ENCODE measurements around the gene ZC3HAV1. TPM values are rescaled to one million over a fixed set of nuclear protein-coding genes. Genes with fewer than 3 reads are reported as not detected.

The ZC3HAV1 gene
- total and polyA plus RNA-seq, 2 of the 13 experiments (the other 11 are each of a cell fraction or from before 2014, with no cell fraction given): 12.7 to 23.7 TPM

DNA sequence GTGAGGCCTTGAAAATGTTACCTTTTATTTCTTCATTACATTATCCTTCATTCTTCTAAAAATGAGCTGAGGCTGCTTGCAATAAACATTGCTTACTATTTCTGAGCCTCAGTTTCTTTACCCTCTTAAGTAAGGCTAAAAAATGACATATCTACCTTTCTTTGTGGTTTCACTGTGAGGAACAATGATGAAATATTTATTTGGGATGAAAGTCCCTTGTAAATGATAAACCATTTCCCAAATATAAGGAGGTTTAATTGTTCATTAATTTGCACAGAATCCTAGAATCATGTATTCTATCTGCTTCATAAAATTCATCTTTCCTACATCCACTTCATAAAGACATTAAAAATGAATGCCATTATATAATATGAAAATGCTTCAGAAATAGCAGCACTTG lies 27.9 kb downstream of the ZC3HAV1 start:
- Histone ChIP-seq H3K4me2 (ENCODE audit: low read depth, low read length) (no peak overlapping the region), H3K27me3 (ENCODE audit: control insufficient read depth in 1 of 2, insufficient read depth in 2 of 2, low read length in 2 of 2) (no peaks in the 10 kb centered on the region), H3K36me3 (replicated peaks in 1 of 2; ENCODE audit: control insufficient read depth in 1 of 2, insufficient read depth in 2 of 2, low read length in 2 of 2) (peaks cover 20 to 86% of the 10 kb centered on the region in 2 experiments), H3K9ac (ENCODE audit: insufficient read depth, low read depth, low read length) (no peak overlapping the region), H3K4me3 (replicated peaks in 1 of 3; ENCODE audit: insufficient read depth in 1 of 3, low read depth in 2 of 3, low read length in 3 of 3) (no peak overlapping the region), H3K79me2 (ENCODE audit: insufficient read depth, low read length) (no peaks in the 10 kb centered on the region), H3K27ac (ENCODE audit: extremely low read length, insufficient read depth, low read length) (no peak overlapping the region), H2AFZ (ENCODE audit: low read length) (no peak overlapping the region), H4K20me1 (ENCODE audit: insufficient read depth, low read length) (no peaks in the 10 kb centered on the region), H3K4me1 (ENCODE audit: insufficient read depth, low read length) (peaks cover 10% of the 10 kb centered on the region), H3K9me3 (ENCODE audit: low read length) (no peaks in the 10 kb centered on the region)
- BruUV-seq (replicated peaks): no TSS peak
- FAIRE-seq: no peak
- TF ChIP-seq ZNF432 (CRISPR knock-in tag; IDR thresholded peaks at IDR 0.05; ENCODE audit: borderline replicate concordance) (no peak), DMAP1 (CRISPR knock-in tag; IDR thresholded peaks at IDR 0.05) (no peak), ZSCAN9 (CRISPR knock-in tag; IDR thresholded peaks at IDR 0.05; ENCODE audit: borderline replicate concordance) (no peak)
- in situ Hi-C loops (cut with HindIII; ENCODE audit: extremely low pct_ligation_motif_present, low pct_unique_long_range_greater_than_20kb) (no loop called here), intact Hi-C loops (cut with micrococcal nuclease; ENCODE audit: unreplicated experiment) (no loop called here)
- no peak for DNase-seq (ENCODE audit: low spot score)
- ATAC-seq: no peak
- ChIA-PET POLR2A (no interaction called here), CTCF (ENCODE audit: low intra/inter-chr PET ratio, low total read pairs) (no interaction called here)

DNA sequence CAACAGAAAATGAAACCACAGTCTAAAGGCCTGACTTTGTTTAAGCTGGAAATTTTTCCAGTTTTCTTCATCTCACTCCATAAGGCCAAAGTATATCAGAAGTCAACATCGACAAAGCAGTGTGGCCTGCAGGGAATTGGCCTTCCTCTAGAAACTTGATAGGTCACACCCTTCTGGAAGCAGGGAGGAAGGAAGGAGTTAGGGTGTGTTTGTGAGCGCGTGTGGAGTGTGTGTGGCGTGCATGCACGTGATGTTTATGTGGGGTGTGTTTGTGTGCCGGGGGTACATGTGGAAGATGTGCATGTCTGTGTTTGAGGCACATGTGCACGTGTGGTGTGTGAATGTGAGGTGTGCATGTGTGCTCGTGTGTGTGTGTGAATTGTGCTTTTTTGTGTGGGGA lies 28.6 kb downstream of the ZC3HAV1 start:
- ATAC-seq (no peak), FAIRE-seq (peak; percentile 4), DNase-seq (ENCODE audit: low spot score) (no peak)
- 96% methylated on average over 8 of the region's 8 CpGs for WGBS (ENCODE audit: low lambda C conversion rate)
- intact Hi-C loops (cut with micrococcal nuclease; ENCODE audit: unreplicated experiment): no loop called here
- Histone ChIP-seq H3K36me3 (replicated peaks in 1 of 2; ENCODE audit: control insufficient read depth in 1 of 2, insufficient read depth in 2 of 2, low read length in 2 of 2) (peaks cover 18 to 81% of the 10 kb centered on the region in 2 experiments), H3K9ac (ENCODE audit: insufficient read depth, low read depth, low read length) (no peak overlapping the region), H3K4me3 (replicated peaks in 1 of 3; ENCODE audit: insufficient read depth in 1 of 3, low read depth in 2 of 3, low read length in 3 of 3) (no peak overlapping the region), H3K79me2 (ENCODE audit: insufficient read depth, low read length) (no peaks in the 10 kb centered on the region), H3K4me2 (ENCODE audit: low read depth, low read length) (no peak overlapping the region), H3K4me1 (ENCODE audit: insufficient read depth, low read length) (peaks cover 16% of the 10 kb centered on the region), H2AFZ (ENCODE audit: low read length) (no peak overlapping the region), H3K27me3 (ENCODE audit: control insufficient read depth in 1 of 2, insufficient read depth in 2 of 2, low read length in 2 of 2) (no peaks in the 10 kb centered on the region), H4K20me1 (ENCODE audit: insufficient read depth, low read length) (no peaks in the 10 kb centered on the region), H3K27ac (ENCODE audit: extremely low read length, insufficient read depth, low read length) (no peak overlapping the region), H3K9me3 (ENCODE audit: low read length) (no peaks in the 10 kb centered on the region)
- in situ Hi-C loops (cut with HindIII; ENCODE audit: extremely low pct_ligation_motif_present, low pct_unique_long_range_greater_than_20kb): no loop called here
- ChIA-PET CTCF (ENCODE audit: low intra/inter-chr PET ratio, low total read pairs) (no interaction called here), POLR2A (no interaction called here)
- BruUV-seq (replicated peaks): no TSS peak
- TF ChIP-seq, protein P1, sequence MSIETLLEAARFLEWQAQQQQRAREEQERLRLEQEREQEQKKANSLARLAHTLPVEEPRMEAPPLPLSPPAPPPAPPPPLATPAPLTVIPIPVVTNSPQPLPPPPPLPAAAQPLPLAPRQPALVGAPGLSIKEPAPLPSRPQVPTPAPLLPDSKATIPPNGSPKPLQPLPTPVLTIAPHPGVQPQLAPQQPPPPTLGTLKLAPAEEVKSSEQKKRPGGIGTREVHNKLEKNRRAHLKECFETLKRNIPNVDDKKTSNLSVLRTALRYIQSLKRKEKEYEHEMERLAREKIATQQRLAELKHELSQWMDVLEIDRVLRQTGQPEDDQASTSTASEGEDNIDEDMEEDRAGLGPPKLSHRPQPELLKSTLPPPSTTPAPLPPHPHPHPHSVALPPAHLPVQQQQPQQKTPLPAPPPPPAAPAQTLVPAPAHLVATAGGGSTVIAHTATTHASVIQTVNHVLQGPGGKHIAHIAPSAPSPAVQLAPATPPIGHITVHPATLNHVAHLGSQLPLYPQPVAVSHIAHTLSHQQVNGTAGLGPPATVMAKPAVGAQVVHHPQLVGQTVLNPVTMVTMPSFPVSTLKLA (IDR thresholded peaks at IDR 0.05): peak; percentile 66
- no peak for TF ChIP-seq AGO1 (IDR thresholded peaks at IDR 0.05; ENCODE audit: low read depth, low read length, poor library complexity, severe bottlenecking)
- no peak for TF ChIP-seq STAG1 (CRISPR knock-in tag; IDR thresholded peaks at IDR 0.05)
